Measurements from ENCODE around the gene DAB2.

Gene DAB2

GRCh38 chr5:39437467-39437866 is 12.7 kb upstream of the DAB2 start:
- Histone ChIP-seq H3K79me2 (ENCODE audit: insufficient read depth, low read length) (no peaks in the 10 kb centered on the region), H3K4me1 (ENCODE audit: insufficient read depth, low read length, severe bottlenecking) (no peaks in the 10 kb centered on the region), H3K9me2 (ENCODE audit: low read depth, low read length) (no peaks in the 10 kb centered on the region), H3K9ac (ENCODE audit: low read length) (no peak overlapping the region), H3K4me2 (ENCODE audit: low read length) (no peak overlapping the region), H3K9me3 (ENCODE audit: low read length) (no peaks in the 10 kb centered on the region), H3F3A (ENCODE audit: insufficient read depth, low read length) (no peaks in the 10 kb centered on the region), H3K27ac (ENCODE audit: low read depth, low read length, poor library complexity, severe bottlenecking) (no peak overlapping the region), H4K20me1 (ENCODE audit: insufficient read depth, low read length) (no peaks in the 10 kb centered on the region), H3K27me3 (ENCODE audit: insufficient read depth, low read length) (no peaks in the 10 kb centered on the region), H3K4me3 (ENCODE audit: low read depth, low read length, poor library complexity, severe bottlenecking) (no peak overlapping the region), H3K36me3 (ENCODE audit: insufficient read depth, low read length) (no peaks in the 10 kb centered on the region), H2AFZ (ENCODE audit: low read length) (no peak overlapping the region)
- TF ChIP-seq CTCF (IDR thresholded peaks at IDR 0.05; ENCODE audit: low read length) (no peak), EZH2 (IDR thresholded peaks at IDR 0.05; ENCODE audit: borderline replicate concordance, low read length) (no peak)

- H2AFZ ChIP-seq (ENCODE audit: low read length): no peak overlapping the region
- H3K4me3 ChIP-seq (ENCODE audit: low read depth, low read length, poor library complexity, severe bottlenecking): no peak overlapping the region
- no peaks in the 10 kb centered on the region for H3K27me3 ChIP-seq (ENCODE audit: insufficient read depth, low read length)
- H3K9me2 ChIP-seq (ENCODE audit: low read depth, low read length): no peaks in the 10 kb centered on the region
- no peaks in the 10 kb centered on the region for H3K79me2 ChIP-seq (ENCODE audit: insufficient read depth, low read length)
- H3K36me3 ChIP-seq (ENCODE audit: insufficient read depth, low read length): no peaks in the 10 kb centered on the region
- H3K9ac ChIP-seq (ENCODE audit: low read length): no peak overlapping the region
- no peaks in the 10 kb centered on the region for H4K20me1 ChIP-seq (ENCODE audit: insufficient read depth, low read length)
- H3K9me3 ChIP-seq (ENCODE audit: low read length): no peaks in the 10 kb centered on the region
- TF ChIP-seq EZH2 (IDR thresholded peaks at IDR 0.05; ENCODE audit: borderline replicate concordance, low read length) (no peak), CTCF (IDR thresholded peaks at IDR 0.05; ENCODE audit: low read length) (no peak)
- H3K27ac ChIP-seq (ENCODE audit: low read depth, low read length, poor library complexity, severe bottlenecking): no peak overlapping the region
- no peak overlapping the region for H3K4me2 ChIP-seq (ENCODE audit: low read length)
- H3K4me1 ChIP-seq (ENCODE audit: insufficient read depth, low read length, severe bottlenecking): no peaks in the 10 kb centered on the region
- H3F3A ChIP-seq (ENCODE audit: insufficient read depth, low read length): no peaks in the 10 kb centered on the region
Measured at GRCh38 chr5:39433848-39434247, 9.1 kb upstream of the DAB2 start.

GRCh38 chr5:39432696-39433530 is 8.1 kb upstream of the DAB2 start:
- Histone ChIP-seq H3K9me2 (ENCODE audit: low read depth, low read length) (no peaks in the 10 kb centered on the region), H3K27me3 (ENCODE audit: insufficient read depth, low read length) (no peaks in the 10 kb centered on the region), H4K20me1 (ENCODE audit: insufficient read depth, low read length) (no peaks in the 10 kb centered on the region), H3K9ac (ENCODE audit: low read length) (no peak overlapping the region), H3F3A (ENCODE audit: insufficient read depth, low read length) (no peaks in the 10 kb centered on the region), H3K9me3 (ENCODE audit: low read length) (no peaks in the 10 kb centered on the region), H3K27ac (ENCODE audit: low read depth, low read length, poor library complexity, severe bottlenecking) (no peak overlapping the region), H3K79me2 (ENCODE audit: insufficient read depth, low read length) (no peaks in the 10 kb centered on the region), H3K36me3 (ENCODE audit: insufficient read depth, low read length) (no peaks in the 10 kb centered on the region), H3K4me2 (ENCODE audit: low read length) (no peak overlapping the region), H2AFZ (ENCODE audit: low read length) (no peak overlapping the region), H3K4me1 (ENCODE audit: insufficient read depth, low read length, severe bottlenecking) (no peaks in the 10 kb centered on the region), H3K4me3 (ENCODE audit: low read depth, low read length, poor library complexity, severe bottlenecking) (no peak overlapping the region)
- TF ChIP-seq CTCF (IDR thresholded peaks at IDR 0.05; ENCODE audit: low read length): no peak
- no peak for TF ChIP-seq EZH2 (IDR thresholded peaks at IDR 0.05; ENCODE audit: borderline replicate concordance, low read length)
